KMS-11 (cell line): Measurements from ENCODE around the gene CTIF.

Experiments used
- H2AFZ ChIP-seq: fragments of 200-600 bp; sonication (generic); 2 replicates; pipeline ENCODE4 v1.6.1; 2016; ENCODE audit warnings: antibody characterized with exemption, mixed run types, low read depth
- H3K27ac ChIP-seq: fragments of 200-600 bp; sonication (generic); 2 replicates; pipeline ENCODE4 v1.6.1; 2016; ENCODE audit warnings: mild to moderate bottlenecking, mixed run types
- H3K27me3 ChIP-seq: fragments of 200-600 bp; sonication (generic); 2 replicates; pipeline ENCODE4 v1.6.1; 2017; ENCODE audit warnings: mild to moderate bottlenecking, low read depth, mixed run types, moderate library complexity; ENCODE audit not compliant: insufficient read depth
- H3K36me3 ChIP-seq: fragments of 200-600 bp; sonication (generic); 2 replicates; pipeline ENCODE4 v1.6.1; 2017; ENCODE audit warnings: mild to moderate bottlenecking, mixed run types; ENCODE audit not compliant: insufficient read depth
- H3K4me1 ChIP-seq: fragments of 200-600 bp; sonication (generic); 2 replicates; pipeline ENCODE4 v1.6.1; 2016; ENCODE audit warnings: mild to moderate bottlenecking, low read depth, mixed run types; ENCODE audit not compliant: poor library complexity, severe bottlenecking
- H3K4me2 ChIP-seq: fragments of 200-600 bp; sonication (generic); 2 replicates; pipeline ENCODE4 v1.7.0; 2016; ENCODE audit warnings: mild to moderate bottlenecking, mixed run types
- H3K4me3 ChIP-seq: fragments of 200-600 bp; sonication (generic); IDR thresholded peaks from 2 replicates; pipeline ENCODE4 v1.6.1; 2017; ENCODE audit warnings: low read depth, low read length, mixed read lengths; ENCODE audit not compliant: insufficient read depth
- H3K79me2 ChIP-seq: fragments of 200-600 bp; sonication (generic); 2 replicates; pipeline ENCODE4 v1.6.1; 2016; ENCODE audit warnings: low read depth, mixed run types; ENCODE audit not compliant: insufficient read depth
- H3K9ac ChIP-seq: fragments of 200-600 bp; sonication (generic); 2 replicates; pipeline ENCODE4 v1.6.1; 2016; ENCODE audit warnings: mild to moderate bottlenecking, mixed run types
- H4K20me1 ChIP-seq: fragments of 200-600 bp; sonication (generic); 2 replicates; pipeline ENCODE4 v1.6.1; 2016; ENCODE audit warnings: mild to moderate bottlenecking, mixed run types; ENCODE audit not compliant: insufficient read depth
- CTCF ChIP-seq: fragments of 200-600 bp; sonication (generic); conservative IDR thresholded peaks from 2 replicates; pipeline ENCODE4 v1.6.1; 2017; ENCODE audit warnings: low read depth, mild to moderate bottlenecking, antibody characterized with exemption, low read length, moderate library complexity, mixed read lengths

CTIF gene

DNA sequence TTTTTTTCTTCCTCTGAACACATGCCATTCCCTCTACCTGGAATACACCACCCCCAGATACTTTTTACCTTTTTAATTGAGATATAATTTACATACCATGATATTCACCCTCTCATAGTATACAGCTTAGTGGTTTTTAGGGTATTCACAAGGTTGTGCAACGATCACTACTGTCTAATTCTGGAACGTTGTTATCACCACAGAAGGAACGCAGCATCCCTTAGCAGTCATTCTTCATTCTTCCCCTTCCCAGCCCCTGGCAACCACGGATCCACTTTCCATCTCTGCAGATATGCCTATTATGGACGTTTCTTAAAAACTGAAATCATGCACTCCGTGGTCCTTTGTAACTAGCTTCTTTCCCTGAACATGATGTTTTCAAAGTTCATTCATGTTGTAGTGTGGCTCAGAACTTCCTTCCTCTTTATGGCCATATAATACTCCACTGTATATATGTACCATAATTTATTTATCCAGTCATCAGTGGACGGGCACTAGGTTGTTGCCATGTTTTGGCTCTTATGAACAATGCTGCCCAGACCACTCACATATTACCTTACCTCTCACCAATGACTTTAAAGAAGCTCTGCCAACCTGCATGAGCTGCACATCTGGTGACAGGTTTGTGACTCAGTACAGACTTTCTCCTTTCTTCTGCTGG lies 168.9 kb downstream of the CTIF start:
- Histone ChIP-seq H3K79me2 (no peaks in the 10 kb centered on the region), H2AFZ (no peak overlapping the region), H3K27ac (no peak overlapping the region), H3K4me1 (peaks cover 13% of the 10 kb centered on the region), H3K36me3 (no peaks in the 10 kb centered on the region), H4K20me1 (no peaks in the 10 kb centered on the region), H3K4me3 (no peak overlapping the region), H3K4me2 (no peak overlapping the region), H3K9ac (no peak overlapping the region), H3K27me3 (no peaks in the 10 kb centered on the region)
- no peak for TF ChIP-seq CTCF

DNA sequence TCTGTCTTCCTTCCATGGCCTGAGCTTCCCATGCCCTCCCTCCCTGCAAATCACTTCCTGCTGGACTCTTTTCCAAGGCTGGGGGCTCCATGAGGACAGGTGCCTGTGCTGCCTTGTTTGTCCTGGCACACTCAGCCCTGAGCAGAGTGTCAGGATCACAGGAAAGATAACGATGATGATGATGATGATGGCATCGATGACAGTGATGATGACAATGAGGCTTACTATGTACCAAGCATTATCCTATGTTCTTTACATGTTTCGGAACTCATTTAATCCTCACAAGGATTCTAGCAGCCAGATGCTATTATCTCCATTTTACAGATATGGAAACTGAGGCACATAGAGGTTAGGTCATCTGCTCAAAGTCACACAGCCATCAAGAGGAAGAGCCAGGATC lies 170.0 kb downstream of the CTIF start:
- H3K4me2 ChIP-seq = no peak overlapping the region
- H3K27me3 ChIP-seq = no peaks in the 10 kb centered on the region
- H2AFZ ChIP-seq = no peak overlapping the region
- H3K79me2 ChIP-seq = no peaks in the 10 kb centered on the region
- no peak overlapping the region for H3K9ac ChIP-seq
- H3K27ac ChIP-seq = no peak overlapping the region
- no peaks in the 10 kb centered on the region for H4K20me1 ChIP-seq
- TF ChIP-seq CTCF = no peak
- H3K4me1 ChIP-seq = peaks cover 13% of the 10 kb centered on the region
- no peaks in the 10 kb centered on the region for H3K36me3 ChIP-seq
- no peak overlapping the region for H3K4me3 ChIP-seq

GRCh38 chr18:48709371-48710062 lies 170.7 kb downstream of the CTIF start:
- no peak for TF ChIP-seq CTCF
- H3K36me3 ChIP-seq = no peaks in the 10 kb centered on the region

GRCh38 chr18:48711651-48712486 lies 173.0 kb downstream of the CTIF start:
- no peak overlapping the region for H2AFZ ChIP-seq
- H3K27me3 ChIP-seq = no peaks in the 10 kb centered on the region
- peak overlapping the region; percentile 7; the same call in 1 of the 2 replicates for H3K4me2 ChIP-seq
- peaks cover 13% of the 10 kb centered on the region for H3K4me1 ChIP-seq
- peak; percentile 86 for TF ChIP-seq CTCF
- H3K27ac ChIP-seq = no peak overlapping the region
- H3K79me2 ChIP-seq = no peaks in the 10 kb centered on the region
- no peak overlapping the region for H3K9ac ChIP-seq
- no peaks in the 10 kb centered on the region for H3K36me3 ChIP-seq
- no peak overlapping the region for H3K4me3 ChIP-seq
- H4K20me1 ChIP-seq = no peaks in the 10 kb centered on the region

More at GRCh38 chr18:48709371-48710062, 170.7 kb downstream of the CTIF start:
- H3K9ac ChIP-seq = no peak overlapping the region
- H3K4me1 ChIP-seq = peaks cover 13% of the 10 kb centered on the region
- H3K4me3 ChIP-seq = no peak overlapping the region
- H3K27ac ChIP-seq = no peak overlapping the region
- H4K20me1 ChIP-seq = no peaks in the 10 kb centered on the region
- H3K4me2 ChIP-seq = no peak overlapping the region
- no peaks in the 10 kb centered on the region for H3K79me2 ChIP-seq
- H2AFZ ChIP-seq = no peak overlapping the region
- no peaks in the 10 kb centered on the region for H3K27me3 ChIP-seq
